PC-9 (cell line): ENCODE data around the gene FBP2. TPM values are rescaled to one million over a fixed set of nuclear protein-coding genes. Genes with fewer than 3 reads are reported as not detected.

Experiments used
- Bru-seq: library from RNA; stranded (reverse); fragments of 400-500 nt; gene quantifications from one replicate; lab custom pipeline; 2021; lab: Mats Ljungman, UMichigan
- BruChase-seq, 2 experiments: library from RNA; stranded (reverse); fragments of 400-500 nt; gene quantifications; one replicate each; lab custom pipeline; 2021; lab: Mats Ljungman, UMichigan
- BruUV-seq: library from RNA; stranded (reverse); fragments of 400-500 nt; replicated peaks from 2 replicates; lab custom pipeline; 2021; lab: Mats Ljungman, UMichigan
- CTCF ChIA-PET: fragments of 300-600 bp; sonication (Branson Sonifier 250); formaldehyde crosslinking; loops from one replicate; lab custom pipeline; 2022; ENCODE audit warnings: antibody characterized with exemption; lab: Charles Lee
- POLR2A ChIA-PET: fragments of 300-600 bp; sonication (Branson Sonifier 250); formaldehyde crosslinking; loops from one replicate; lab custom pipeline; 2022; ENCODE audit warnings: antibody characterized with exemption; ENCODE audit not compliant: unreplicated experiment; lab: Charles Lee
- DNase-seq, 2 experiments: peaks; one replicate each; pipeline versions ENCODE4 v3.0.0 to v3.0.0-alpha.2; 2015 to 2022; ENCODE audit warnings: mixed read lengths in 1 of 2
- H2AFZ ChIP-seq: fragments of 200-600 bp; sonication (generic); 2 replicates; pipeline ENCODE4 v1.8.1; 2017; ENCODE audit warnings: antibody characterized with exemption
- H3F3A ChIP-seq: fragments of 200-600 bp; sonication (generic); 2 replicates; pipeline ENCODE4 v1.8.1; 2017; ENCODE audit warnings: antibody characterized with exemption, mild to moderate bottlenecking, low read depth; ENCODE audit not compliant: insufficient read depth
- H3K27ac ChIP-seq: fragments of 200-600 bp; sonication (generic); 2 replicates; pipeline ENCODE4 v1.6.1; 2016; ENCODE audit warnings: mixed run types
- H3K27me3 ChIP-seq: fragments of 200-600 bp; sonication (generic); 2 replicates; pipeline ENCODE4 v1.6.1; 2016; ENCODE audit warnings: low read depth, mixed run types; ENCODE audit not compliant: insufficient read depth
- H3K36me3 ChIP-seq: fragments of 200-600 bp; sonication (generic); 2 replicates; pipeline ENCODE4 v1.6.1; 2016; ENCODE audit warnings: low read depth, mixed run types
- H3K4me1 ChIP-seq: fragments of 200-600 bp; sonication (generic); replicated peaks from 2 replicates; pipeline ENCODE4 v1.6.1; 2016; ENCODE audit warnings: mixed run types; ENCODE audit not compliant: insufficient read depth
- H3K4me2 ChIP-seq: fragments of 200-600 bp; sonication (generic); 2 replicates; pipeline ENCODE4 v1.6.1; 2017; ENCODE audit warnings: mixed run types
- H3K4me3 ChIP-seq: fragments of 200-600 bp; sonication (generic); 2 replicates; pipeline ENCODE4 v1.6.1; 2016; ENCODE audit warnings: mixed run types
- H3K79me2 ChIP-seq: fragments of 200-600 bp; sonication (generic); 2 replicates; pipeline ENCODE4 v1.6.1; 2017; ENCODE audit warnings: low read depth, mixed run types
- H3K9me2 ChIP-seq: fragments of 200-600 bp; sonication (generic); 2 replicates; pipeline ENCODE4 v1.8.1; 2017; ENCODE audit warnings: mild to moderate bottlenecking; ENCODE audit not compliant: insufficient read depth
- H3K9me3 ChIP-seq: fragments of 200-600 bp; sonication (generic); 2 replicates; pipeline ENCODE4 v1.8.1; 2016; ENCODE audit warnings: low read depth; ENCODE audit not compliant: insufficient read depth
- H4K20me1 ChIP-seq: fragments of 200-600 bp; sonication (generic); 2 replicates; pipeline ENCODE4 v1.8.1; 2017; ENCODE audit not compliant: insufficient read depth
- EZH2 ChIP-seq: fragments of 200-600 bp; sonication (generic); IDR thresholded peaks from 2 replicates; pipeline ENCODE4 v1.8.0; 2017; ENCODE audit warnings: antibody characterized with exemption, low read depth
- intact Hi-C: fragments of 100-400 bp; cut with micrococcal nuclease; formaldehyde crosslinking; loops from one replicate; pipeline ENCODE4 v1.10.0; 2022; ENCODE audit not compliant: unreplicated experiment
- long read RNA-seq: library from polyadenylated mRNA; stranded (forward); transcript quantifications from one replicate; pipeline ENCODE4 v2.0.0, GENCODE V29; 2022
- total RNA-seq: library from RNA; stranded (reverse); gene quantifications from 2 replicates; pipeline ENCODE4 v1.2.3, GENCODE V29; 2021
- TF ChIP-seq, protein P1 (sequence below): fragments of 200-600 bp; sonication (generic); conservative IDR thresholded peaks from 2 replicates; pipeline ENCODE4 v1.6.1; 2017; ENCODE audit warnings: mixed run types, antibody characterized with exemption, mild to moderate bottlenecking, moderate library complexity

FBP2 gene
- total RNA-seq (not detected in 2 replicates), Bru-seq, nascent RNA (percentile 5 among the genes with signal in this experiment), BruChase-seq, experiment 1, labeled RNA remaining after a 2-hour chase (percentile 2 among the genes with signal in this experiment), BruChase-seq, experiment 2, labeled RNA remaining after a 6-hour chase (percentile 3 among the genes with signal in this experiment)
- long read RNA-seq, partial matches to known transcripts, result 0 of 2 reads
- long read RNA-seq, other reads (novel, unspliced or antisense), result 2 of 2 reads

- no peaks in the 10 kb centered on the region for H3K27me3 ChIP-seq
- CTCF ChIA-PET, result interaction anchor here (0.5 kb wide), 1 partner anchor 66 kb away, joined by 3 read pairs; no protein-coding TSS in a partner anchor
These were observed at the start of gene FBP2 for GRCh38 chr9:94593459-94594345. Gene FBP2, minus strand, starts transcription at chr9:94593824. Its CDS starts 98 bp downstream, at chr9:94593726.

GRCh38 chr9:94643176-94643575, 49.6 kb upstream of the FBP2 start:
- H2AFZ ChIP-seq, result no peak overlapping the region
- H3K27me3 ChIP-seq, result no peaks in the 10 kb centered on the region
- DNase-seq, result no peak
- no peaks in the 10 kb centered on the region for H3K9me3 ChIP-seq
- H3F3A ChIP-seq, result peaks cover 43% of the 10 kb centered on the region
- BruUV-seq, result no TSS peak
- H3K4me2 ChIP-seq, result no peak overlapping the region
- no peak overlapping the region for H3K4me3 ChIP-seq
- intact Hi-C loops, result loop anchor here (10.0 kb wide), 1 partner anchor 82 kb away; the partner anchor contains the start of gene AOPEP
- H3K27ac ChIP-seq, result no peak overlapping the region
- ChIA-PET POLR2A (no interaction called here), CTCF (no interaction called here)
- H3K4me1 ChIP-seq, result peaks cover 58% of the 10 kb centered on the region
- H4K20me1 ChIP-seq, result no peaks in the 10 kb centered on the region
- TF ChIP-seq, protein P1, sequence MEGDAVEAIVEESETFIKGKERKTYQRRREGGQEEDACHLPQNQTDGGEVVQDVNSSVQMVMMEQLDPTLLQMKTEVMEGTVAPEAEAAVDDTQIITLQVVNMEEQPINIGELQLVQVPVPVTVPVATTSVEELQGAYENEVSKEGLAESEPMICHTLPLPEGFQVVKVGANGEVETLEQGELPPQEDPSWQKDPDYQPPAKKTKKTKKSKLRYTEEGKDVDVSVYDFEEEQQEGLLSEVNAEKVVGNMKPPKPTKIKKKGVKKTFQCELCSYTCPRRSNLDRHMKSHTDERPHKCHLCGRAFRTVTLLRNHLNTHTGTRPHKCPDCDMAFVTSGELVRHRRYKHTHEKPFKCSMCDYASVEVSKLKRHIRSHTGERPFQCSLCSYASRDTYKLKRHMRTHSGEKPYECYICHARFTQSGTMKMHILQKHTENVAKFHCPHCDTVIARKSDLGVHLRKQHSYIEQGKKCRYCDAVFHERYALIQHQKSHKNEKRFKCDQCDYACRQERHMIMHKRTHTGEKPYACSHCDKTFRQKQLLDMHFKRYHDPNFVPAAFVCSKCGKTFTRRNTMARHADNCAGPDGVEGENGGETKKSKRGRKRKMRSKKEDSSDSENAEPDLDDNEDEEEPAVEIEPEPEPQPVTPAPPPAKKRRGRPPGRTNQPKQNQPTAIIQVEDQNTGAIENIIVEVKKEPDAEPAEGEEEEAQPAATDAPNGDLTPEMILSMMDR, result no peak
- no peaks in the 10 kb centered on the region for H3K9me2 ChIP-seq
- no peaks in the 10 kb centered on the region for H3K36me3 ChIP-seq
- peaks cover 28% of the 10 kb centered on the region for H3K79me2 ChIP-seq

More at GRCh38 chr9:94593459-94594345, at the start of gene FBP2:
- Histone ChIP-seq H3K4me1 (no peaks in the 10 kb centered on the region), H3K79me2 (no peaks in the 10 kb centered on the region), H3K4me3 (no peak within 1 kb of the TSS), H3K36me3 (no peaks in the 10 kb centered on the region), H3K27ac (no peak within 1 kb of the TSS), H3K4me2 (no peak within 1 kb of the TSS), H2AFZ (no peak within 1 kb of the TSS), H3F3A (no peaks in the 10 kb centered on the region), H4K20me1 (no peaks in the 10 kb centered on the region), H3K9me2 (no peaks in the 10 kb centered on the region), H3K9me3 (no peaks in the 10 kb centered on the region)
- POLR2A ChIA-PET, result interaction anchor here (0.5 to 0.6 kb wide), 2 partner anchors 1020 kb away, joined by 3 to 12 read pairs; no protein-coding TSS in a partner anchor
- no peak for DNase-seq
- intact Hi-C loops, result no loop called here
- no peak for TF ChIP-seq EZH2
- TF ChIP-seq, protein P1, result no peak
- BruUV-seq, result no TSS peak

- H3K27me3 ChIP-seq, result no peaks in the 10 kb centered on the region
- BruUV-seq, result no TSS peak
- TF ChIP-seq, protein P1, result no peak
- TF ChIP-seq EZH2, result no peak
- H3K9me3 ChIP-seq, result no peaks in the 10 kb centered on the region
- H4K20me1 ChIP-seq, result no peaks in the 10 kb centered on the region
- DNase-seq, result no peak
- intact Hi-C loops, result loop anchor here (10.0 kb wide), 1 partner anchor 82 kb away; the partner anchor contains the start of gene AOPEP
- peaks cover 36% of the 10 kb centered on the region for H3F3A ChIP-seq
- POLR2A ChIA-PET, result no interaction called here
- H3K27ac ChIP-seq, result no peak overlapping the region
- H3K4me3 ChIP-seq, result no peak overlapping the region
- CTCF ChIA-PET, result no interaction called here
- H3K4me1 ChIP-seq, result peaks cover 55% of the 10 kb centered on the region
- no peak overlapping the region for H2AFZ ChIP-seq
- peaks cover 33% of the 10 kb centered on the region for H3K79me2 ChIP-seq
- H3K9me2 ChIP-seq, result no peaks in the 10 kb centered on the region
- no peak overlapping the region for H3K4me2 ChIP-seq
- no peaks in the 10 kb centered on the region for H3K36me3 ChIP-seq
These were observed 48.9 kb upstream of the FBP2 start for GRCh38 chr9:94642501-94642900.
